Umbilical cord (tissue), 2 donors: Measurements from ENCODE around the gene SCCPDH. TPM values are rescaled to one million over a fixed set of nuclear protein-coding genes. Genes with fewer than 3 reads are reported as not detected.
A peak's percentile ranks its signal among the peaks of the same experiment; 100 is the strongest.
"Not testable (repeated sequence)": the region's sequence is repeated elsewhere in the genome, so short reads cannot be mapped to it uniquely, and the experiment has no call there.

Experiments used
- DNase-seq: peaks from one replicate; pipeline ENCODE4 v3.0.0-alpha.2; 2015; ENCODE audit warnings: low spot score
- total RNA-seq: library from RNA; depleted of rRNA; stranded (reverse); fragments of >200 nt; gene quantifications from one replicate; pipeline ENCODE4 v1.2.3, GENCODE V29; 2014; ENCODE audit warnings: low replicate concordance; ENCODE audit not compliant: insufficient read depth

The SCCPDH gene
- 20.7 TPM for total RNA-seq

- peak; percentile 78 for DNase-seq
These were observed at the start of gene SCCPDH for GRCh38 chr1:246724016-246724730. Gene SCCPDH, plus strand, starts transcription at chr1:246724409. Its CDS starts 14 bp downstream, at chr1:246724423.

GRCh38 chr1:246677842-246678241 is 46.4 kb upstream of the SCCPDH start:
- DNase-seq: no peak

GRCh38 chr1:246678816-246679793 is 45.1 kb upstream of the SCCPDH start:
- peak; percentile 31 for DNase-seq

GRCh38 chr1:246679794-246680177 is 44.4 kb upstream of the SCCPDH start:
- DNase-seq: no peak

- no peak for DNase-seq
These were observed 44.0 kb upstream of the SCCPDH start for GRCh38 chr1:246680190-246680589.

- DNase-seq: no peak
These were observed 43.5 kb upstream of the SCCPDH start for GRCh38 chr1:246680696-246681130.

GRCh38 chr1:246681900-246682895 is 42.0 kb upstream of the SCCPDH start:
- DNase-seq: peak; percentile 27

GRCh38 chr1:246683521-246683920 is 40.7 kb upstream of the SCCPDH start:
- DNase-seq: no peak

GRCh38 chr1:246687002-246687401 is 37.2 kb upstream of the SCCPDH start:
- DNase-seq: no peak

GRCh38 chr1:246689409-246690008 is 34.7 kb upstream of the SCCPDH start:
- DNase-seq: peak; percentile 78

GRCh38 chr1:246690100-246690499 is 34.1 kb upstream of the SCCPDH start:
- DNase-seq: no peak

GRCh38 chr1:246691622-246692495 is 32.4 kb upstream of the SCCPDH start:
- DNase-seq: no peak

- DNase-seq: not testable (repeated sequence)
These were observed 29.9 kb upstream of the SCCPDH start for GRCh38 chr1:246694213-246694895.

GRCh38 chr1:246695136-246695535 is 29.1 kb upstream of the SCCPDH start:
- no peak for DNase-seq

- no peak for DNase-seq
These were observed 28.5 kb upstream of the SCCPDH start for GRCh38 chr1:246695666-246696065.

- no peak for DNase-seq
These were observed 25.6 kb upstream of the SCCPDH start for GRCh38 chr1:246698466-246699094.

- peak; percentile 90 for DNase-seq
These were observed 25.0 kb upstream of the SCCPDH start for GRCh38 chr1:246699095-246699735.

- DNase-seq: peak; percentile 77
These were observed 20.6 kb upstream of the SCCPDH start for GRCh38 chr1:246703581-246703980.
